HG03135 (cell line): ENCODE data around the gene RERE.

ENCODE experiments used
- ATAC-seq: cut with Tn5 transposase; IDR thresholded peaks from one replicate; pipeline ENCODE4 v1.9.1; 2021; ENCODE audit warnings: mild to moderate bottlenecking, moderate library complexity; ENCODE audit not compliant: unreplicated experiment

RERE gene

DNA sequence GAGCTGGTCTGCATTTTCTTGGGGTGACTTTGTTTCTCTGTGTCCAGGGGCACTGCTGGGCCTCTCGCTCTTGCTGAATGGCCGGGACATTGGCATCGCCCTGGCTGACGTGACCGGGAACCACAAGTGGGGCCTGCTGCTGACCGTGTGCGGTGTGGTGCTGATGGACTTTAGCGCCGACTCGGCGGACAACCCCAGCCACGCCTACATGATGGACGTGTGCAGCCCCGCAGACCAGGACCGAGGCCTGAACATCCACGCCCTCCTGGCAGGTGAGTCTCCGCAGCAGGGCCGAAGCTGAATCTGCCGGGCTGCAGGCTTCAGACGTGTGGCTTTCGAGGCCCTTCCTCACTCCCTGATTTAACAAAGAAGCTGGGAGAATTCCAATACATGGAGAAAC is 491.7 kb downstream of the RERE start:
- no peak for ATAC-seq

GRCh38 chr1:8324176-8324810 is 493.1 kb downstream of the RERE start:
- no peak for ATAC-seq

DNA sequence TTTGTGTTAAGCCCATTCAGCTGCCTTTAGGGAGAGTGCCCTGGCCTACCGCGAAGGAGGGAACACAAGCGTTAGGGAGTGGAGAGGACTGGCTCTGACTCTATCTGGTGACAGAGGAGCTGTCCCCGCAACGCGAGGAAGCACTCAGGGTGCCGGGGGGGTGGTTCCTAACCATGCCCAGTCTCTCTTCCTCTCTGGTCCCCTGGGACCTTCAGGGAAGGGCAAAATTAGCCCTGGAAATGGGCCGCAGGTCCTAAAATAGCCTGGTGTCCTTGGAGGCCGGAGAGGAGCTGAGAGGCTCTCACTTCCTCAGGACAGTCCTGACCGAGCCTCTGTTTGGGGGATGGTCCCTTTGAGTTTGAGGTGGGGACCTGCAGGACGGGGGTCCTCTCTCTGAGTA is 493.7 kb downstream of the RERE start:
- ATAC-seq = no peak

DNA sequence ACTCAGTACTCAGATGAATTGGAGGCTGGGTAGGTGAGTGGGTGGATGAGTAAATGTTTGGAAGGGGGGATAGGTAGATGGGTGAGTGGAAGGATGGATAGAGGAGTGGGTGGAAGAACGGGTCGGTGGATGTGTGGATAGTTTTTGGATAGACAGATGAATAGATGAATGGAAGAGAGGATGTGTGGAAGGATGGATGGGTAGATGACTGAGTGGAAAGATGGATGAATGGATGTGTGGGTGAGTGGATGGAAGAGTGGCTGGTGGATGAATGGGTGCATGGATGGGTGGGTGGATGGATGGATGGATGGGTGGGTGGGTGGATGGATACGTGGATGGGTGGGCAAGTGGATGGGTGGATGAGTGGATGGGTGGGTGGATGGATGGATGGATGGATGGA is 495.8 kb downstream of the RERE start:
- ATAC-seq = no peak

- ATAC-seq = no peak
Observed at GRCh38 chr1:8318436-8318835, 499.0 kb downstream of the RERE start.

DNA sequence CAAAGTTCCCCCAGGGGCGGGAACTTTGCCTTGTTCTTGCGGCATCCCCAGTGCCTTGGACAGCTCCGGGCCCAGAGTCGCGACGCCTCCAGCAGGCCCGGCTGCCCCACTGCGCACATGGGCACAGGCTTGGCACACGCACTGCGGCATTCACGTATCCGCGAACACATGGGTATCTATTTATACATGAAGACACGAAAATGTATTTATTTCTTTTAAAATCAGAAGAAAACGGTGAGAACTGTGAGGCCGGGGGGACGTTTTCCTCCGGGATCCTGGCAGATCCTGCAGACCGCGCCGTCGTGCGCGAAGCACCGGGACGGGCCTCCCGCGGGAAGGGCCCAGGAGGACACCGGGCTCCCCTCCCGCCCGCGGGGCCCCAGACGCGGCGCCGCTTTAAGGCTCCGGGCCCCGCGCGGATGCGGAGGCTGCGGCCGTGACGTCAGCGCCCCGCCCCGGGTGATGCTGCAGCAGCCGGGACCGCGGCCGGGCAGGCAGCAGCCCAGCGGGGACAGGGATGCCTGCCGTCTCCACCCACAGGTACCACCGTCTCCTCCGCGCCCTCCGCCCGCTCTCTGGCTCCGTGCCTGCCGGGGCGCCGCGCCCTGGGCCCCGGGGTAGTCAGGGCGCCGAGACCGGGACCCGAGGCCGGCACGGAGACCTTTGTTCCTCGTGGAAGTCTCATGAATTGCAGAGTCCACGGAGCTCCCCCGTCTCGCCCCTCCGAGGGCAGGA is 499.6 kb downstream of the RERE start, which contains the start of gene SLC45A1:
SLC45A1 (plus strand) TSS at position 468 of the 735 bp plus-strand sequence. CDS start 6,216 bp downstream, outside the sequence.
- ATAC-seq = no peak

GRCh38 chr1:8315573-8316475 is 501.6 kb downstream of the RERE start:
- ATAC-seq = no peak

DNA sequence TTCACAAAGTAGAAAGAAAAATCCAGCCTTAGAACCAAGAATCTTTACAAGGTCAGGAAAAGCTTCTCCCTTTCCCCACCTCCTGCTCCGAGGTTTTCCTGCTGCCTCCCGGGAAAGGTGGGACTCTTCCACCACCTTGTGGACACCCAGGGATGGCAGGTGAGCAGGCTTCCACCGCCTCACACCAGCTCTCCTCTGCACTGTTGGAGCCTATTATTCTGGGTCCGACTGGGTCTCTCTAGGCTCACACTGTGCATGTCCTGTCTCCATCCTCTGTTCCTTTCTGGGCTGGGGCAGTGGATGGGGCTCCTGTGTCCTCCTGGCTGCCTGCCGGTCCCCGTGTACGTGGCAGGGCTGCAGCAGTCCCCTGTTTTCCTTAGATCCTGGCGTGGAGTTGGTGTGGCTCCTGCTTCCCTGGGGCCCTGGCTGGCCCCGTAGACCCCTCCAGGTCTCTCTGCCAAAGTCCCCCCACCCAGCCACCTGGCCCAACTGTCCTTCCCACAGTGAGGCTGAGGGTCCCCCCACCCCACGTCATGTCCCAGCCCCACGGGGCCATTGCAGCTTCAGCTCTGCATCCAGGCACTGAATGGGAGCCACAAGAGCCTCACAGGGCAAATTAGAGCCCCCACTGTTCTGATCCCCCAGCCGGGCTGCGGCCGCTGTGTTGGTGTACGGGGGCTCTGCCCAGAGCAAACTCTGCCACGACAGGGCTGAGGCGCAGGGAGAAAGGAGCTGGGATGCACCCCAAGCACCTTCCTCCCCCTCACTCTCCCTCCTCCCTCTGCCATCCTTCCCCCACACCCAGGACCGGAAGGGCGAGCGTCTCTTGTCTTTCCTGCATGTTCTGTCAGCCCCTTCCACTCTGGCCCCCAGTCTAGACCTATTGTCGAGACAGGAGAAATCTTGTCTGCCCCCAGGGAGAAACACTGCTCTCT is 502.8 kb downstream of the RERE start:
- no peak for ATAC-seq

DNA sequence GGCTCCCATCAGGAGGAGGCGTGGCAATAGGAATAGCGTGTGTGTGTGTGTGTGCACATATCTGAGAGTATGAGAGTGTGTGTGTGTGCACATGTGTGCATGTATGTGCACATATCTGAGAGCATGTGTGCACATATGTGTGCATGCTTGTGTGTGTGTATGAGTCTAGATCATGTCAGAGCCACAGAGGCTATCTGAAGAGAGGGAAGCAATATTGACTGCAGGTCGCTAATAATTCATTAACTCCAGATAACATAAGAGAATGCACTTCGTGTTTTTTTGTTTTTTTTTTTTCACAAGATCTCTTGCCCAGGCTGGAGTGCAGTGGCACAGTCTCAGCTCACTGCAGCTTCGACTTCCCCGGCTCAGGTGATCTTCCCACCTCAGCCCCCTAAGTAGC is 504.2 kb downstream of the RERE start:
- no peak for ATAC-seq

GRCh38 chr1:8312235-8313218 is 504.9 kb downstream of the RERE start:
- ATAC-seq = no peak

GRCh38 chr1:8311068-8311718 is 506.2 kb downstream of the RERE start:
- ATAC-seq = no peak

- no peak for ATAC-seq
Observed at GRCh38 chr1:8307628-8308027, 509.8 kb downstream of the RERE start.

GRCh38 chr1:8303876-8304275 is 513.6 kb downstream of the RERE start:
- ATAC-seq = no peak

- no peak for ATAC-seq
Observed at GRCh38 chr1:8303141-8303540, 514.3 kb downstream of the RERE start.
